ENCODE results near the gene RNF213. TPM values are rescaled to one million over a fixed set of nuclear protein-coding genes. Genes with fewer than 3 reads are reported as not detected.
"Not testable (repeated sequence)": the region's sequence is repeated elsewhere in the genome, so short reads cannot be mapped to it uniquely, and the experiment has no call there.

Gene RNF213
- total RNA-seq, 1 experiment from 2014 or later, result 61.4 TPM

DNA sequence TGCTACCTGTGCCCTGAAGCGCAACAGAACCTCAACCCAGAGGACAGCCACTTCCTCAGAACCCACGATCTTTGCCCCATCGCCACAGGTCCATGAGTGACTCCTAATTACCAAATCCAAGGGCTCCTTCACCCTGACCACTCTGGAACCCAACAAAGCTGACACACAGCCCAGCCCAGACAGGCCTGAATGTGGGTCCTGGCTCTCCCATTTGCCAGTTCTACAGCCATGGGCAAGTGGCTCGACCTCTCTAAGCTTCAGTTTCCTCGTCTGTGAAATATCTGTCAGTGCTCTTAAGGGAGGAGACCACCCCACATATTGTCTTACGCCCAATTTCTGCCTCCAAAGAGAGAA lies 136.4 kb downstream of the RNF213 start:
- no peaks in the 10 kb centered on the region for H3K9me3 ChIP-seq
- ChIA-PET CTCF (no interaction called here), POLR2A (no interaction called here)
- TF ChIP-seq, protein P1, sequence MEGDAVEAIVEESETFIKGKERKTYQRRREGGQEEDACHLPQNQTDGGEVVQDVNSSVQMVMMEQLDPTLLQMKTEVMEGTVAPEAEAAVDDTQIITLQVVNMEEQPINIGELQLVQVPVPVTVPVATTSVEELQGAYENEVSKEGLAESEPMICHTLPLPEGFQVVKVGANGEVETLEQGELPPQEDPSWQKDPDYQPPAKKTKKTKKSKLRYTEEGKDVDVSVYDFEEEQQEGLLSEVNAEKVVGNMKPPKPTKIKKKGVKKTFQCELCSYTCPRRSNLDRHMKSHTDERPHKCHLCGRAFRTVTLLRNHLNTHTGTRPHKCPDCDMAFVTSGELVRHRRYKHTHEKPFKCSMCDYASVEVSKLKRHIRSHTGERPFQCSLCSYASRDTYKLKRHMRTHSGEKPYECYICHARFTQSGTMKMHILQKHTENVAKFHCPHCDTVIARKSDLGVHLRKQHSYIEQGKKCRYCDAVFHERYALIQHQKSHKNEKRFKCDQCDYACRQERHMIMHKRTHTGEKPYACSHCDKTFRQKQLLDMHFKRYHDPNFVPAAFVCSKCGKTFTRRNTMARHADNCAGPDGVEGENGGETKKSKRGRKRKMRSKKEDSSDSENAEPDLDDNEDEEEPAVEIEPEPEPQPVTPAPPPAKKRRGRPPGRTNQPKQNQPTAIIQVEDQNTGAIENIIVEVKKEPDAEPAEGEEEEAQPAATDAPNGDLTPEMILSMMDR (IDR thresholded peaks at IDR 0.05; ENCODE audit: insufficient read depth in 1 of 2, low read depth in 1 of 2, low read length in 1 of 2, severe bottlenecking in 1 of 2, unreplicated experiment in 1 of 2), result no peak
- Mint-ChIP-seq H3K27me3 (ENCODE audit: insufficient read depth, unreplicated experiment) (peaks cover 8% of the 10 kb centered on the region), H3K36me3 (ENCODE audit: insufficient read depth, unreplicated experiment) (peaks cover 22% of the 10 kb centered on the region), H3K4me3 (ENCODE audit: unreplicated experiment) (no peak overlapping the region), H3K9me3 (ENCODE audit: unreplicated experiment) (no peaks in the 10 kb centered on the region), H3K27ac (ENCODE audit: unreplicated experiment) (no peak overlapping the region), H3K4me1 (ENCODE audit: low read depth, unreplicated experiment) (no peaks in the 10 kb centered on the region)
- no peaks in the 10 kb centered on the region for H3K4me1 ChIP-seq
- intact Hi-C loops (cut with micrococcal nuclease; ENCODE audit: unreplicated experiment), result no loop called here
- no TSS peak for BruUV-seq (replicated peaks)
- DNase-seq, result no peak
- no peaks in the 10 kb centered on the region for H3K27me3 ChIP-seq (replicated peaks; ENCODE audit: control insufficient read depth, insufficient read depth, low read length)
- H3K4me3 ChIP-seq (ENCODE audit: low read depth, low read length), result no peak overlapping the region
- no peaks in the 10 kb centered on the region for H3K36me3 ChIP-seq (ENCODE audit: control insufficient read depth, insufficient read depth, low read length)

- no peak overlapping the region for H3K4me3 Mint-ChIP-seq (ENCODE audit: unreplicated experiment)
- no peak overlapping the region for H3K27ac Mint-ChIP-seq (ENCODE audit: unreplicated experiment)
- H3K9me3 ChIP-seq, result no peaks in the 10 kb centered on the region
- DNase-seq, result no peak
- peaks cover 22% of the 10 kb centered on the region for H3K36me3 Mint-ChIP-seq (ENCODE audit: insufficient read depth, unreplicated experiment)
- TF ChIP-seq, protein P1 (IDR thresholded peaks at IDR 0.05; ENCODE audit: insufficient read depth in 1 of 2, low read depth in 1 of 2, low read length in 1 of 2, severe bottlenecking in 1 of 2, unreplicated experiment in 1 of 2), result no peak
- intact Hi-C loops (cut with micrococcal nuclease; ENCODE audit: unreplicated experiment), result no loop called here
- H3K27me3 Mint-ChIP-seq (ENCODE audit: insufficient read depth, unreplicated experiment), result peaks cover 8% of the 10 kb centered on the region
- no peak overlapping the region for H3K4me3 ChIP-seq (ENCODE audit: low read depth, low read length)
- H3K27me3 ChIP-seq (replicated peaks; ENCODE audit: control insufficient read depth, insufficient read depth, low read length), result no peaks in the 10 kb centered on the region
- no peaks in the 10 kb centered on the region for H3K9me3 Mint-ChIP-seq (ENCODE audit: unreplicated experiment)
- ChIA-PET POLR2A (no interaction called here), CTCF (no interaction called here)
- no peaks in the 10 kb centered on the region for H3K4me1 ChIP-seq
- no peaks in the 10 kb centered on the region for H3K4me1 Mint-ChIP-seq (ENCODE audit: low read depth, unreplicated experiment)
- no peaks in the 10 kb centered on the region for H3K36me3 ChIP-seq (ENCODE audit: control insufficient read depth, insufficient read depth, low read length)
- no TSS peak for BruUV-seq (replicated peaks)
Measured at GRCh38 chr17:80397686-80398085, 137.0 kb downstream of the RNF213 start.

DNA sequence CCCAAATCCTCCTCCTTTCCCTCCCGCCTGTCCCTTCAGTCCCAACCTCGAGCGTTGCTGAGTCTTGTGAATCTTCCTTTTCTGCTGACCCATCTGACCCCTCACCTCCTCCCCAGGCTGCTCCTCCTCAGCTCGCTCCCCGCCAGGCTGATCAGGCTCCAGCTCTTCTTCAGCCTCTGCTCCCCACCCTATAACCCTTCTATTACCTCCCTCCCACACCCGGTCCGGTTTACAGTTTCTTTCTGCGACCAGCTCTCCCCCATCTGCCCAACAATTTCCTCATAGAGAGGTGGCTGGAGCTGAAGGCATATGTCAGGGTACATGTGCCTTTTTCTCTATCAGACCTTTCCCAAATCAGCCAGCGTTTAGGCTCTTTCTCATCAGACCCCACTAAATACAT lies 140.4 kb downstream of the RNF213 start:
- POLR2A ChIA-PET; H3K36me3 Mint-ChIP-seq (ENCODE audit: insufficient read depth, unreplicated experiment); H3K27ac Mint-ChIP-seq (ENCODE audit: unreplicated experiment); H3K4me3 ChIP-seq (ENCODE audit: low read depth, low read length); H3K4me1 ChIP-seq; H3K9me3 ChIP-seq; H3K9me3 Mint-ChIP-seq (ENCODE audit: unreplicated experiment); BruUV-seq (replicated peaks); CTCF ChIA-PET; intact Hi-C loops (cut with micrococcal nuclease; ENCODE audit: unreplicated experiment); H3K27me3 ChIP-seq (replicated peaks; ENCODE audit: control insufficient read depth, insufficient read depth, low read length); H3K4me3 Mint-ChIP-seq (ENCODE audit: unreplicated experiment); DNase-seq; H3K27me3 Mint-ChIP-seq (ENCODE audit: insufficient read depth, unreplicated experiment); H3K36me3 ChIP-seq (ENCODE audit: control insufficient read depth, insufficient read depth, low read length); H3K4me1 Mint-ChIP-seq (ENCODE audit: low read depth, unreplicated experiment): not testable (repeated sequence)

DNA sequence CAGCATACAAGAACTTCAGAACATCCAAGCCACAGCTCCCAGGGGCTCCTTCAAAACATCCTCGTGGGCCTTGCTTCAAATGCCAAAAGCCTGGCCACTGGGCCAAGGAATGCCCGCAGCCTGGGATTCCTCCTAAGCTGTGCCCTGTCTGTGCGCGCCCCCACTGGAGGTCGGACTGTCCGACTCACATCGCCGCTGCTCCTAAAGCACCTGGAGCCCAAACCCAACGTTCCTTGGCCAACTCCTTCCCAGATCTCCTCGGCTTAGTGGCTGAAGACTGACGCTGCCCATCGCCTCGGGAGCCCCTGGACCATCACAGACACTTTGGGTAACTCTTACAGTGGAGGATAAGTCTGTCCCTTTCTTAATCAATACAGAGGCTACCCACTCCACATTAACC lies 141.4 kb downstream of the RNF213 start:
- H3K4me1 ChIP-seq; H3K27me3 ChIP-seq (replicated peaks; ENCODE audit: control insufficient read depth, insufficient read depth, low read length); H3K9me3 ChIP-seq; H3K4me1 Mint-ChIP-seq (ENCODE audit: low read depth, unreplicated experiment); H3K27me3 Mint-ChIP-seq (ENCODE audit: insufficient read depth, unreplicated experiment); intact Hi-C loops (cut with micrococcal nuclease; ENCODE audit: unreplicated experiment); BruUV-seq (replicated peaks); H3K36me3 Mint-ChIP-seq (ENCODE audit: insufficient read depth, unreplicated experiment); H3K36me3 ChIP-seq (ENCODE audit: control insufficient read depth, insufficient read depth, low read length); H3K9me3 Mint-ChIP-seq (ENCODE audit: unreplicated experiment); H3K4me3 Mint-ChIP-seq (ENCODE audit: unreplicated experiment); DNase-seq; H3K4me3 ChIP-seq (ENCODE audit: low read depth, low read length); H3K27ac Mint-ChIP-seq (ENCODE audit: unreplicated experiment); POLR2A ChIA-PET: not testable (repeated sequence)
- CTCF ChIA-PET, result interaction anchor here (0.6 kb wide), 1 partner anchor 647 kb away, joined by 3 read pairs; no protein-coding TSS in a partner anchor

Measured in Caco-2 (cell line).